Sigmoid colon (tissue), 7 donors: Measurements from ENCODE around the gene P3H3. TPM values are rescaled to one million over a fixed set of nuclear protein-coding genes. Genes with fewer than 3 reads are reported as not detected.

Experiments used
- DNase-seq: peaks from one replicate; pipeline ENCODE4 v3.0.0-alpha.2; 2019
- H3K27ac ChIP-seq, 4 donors: fragments of 200-600 bp; sonication (generic); one replicate each; pipeline ENCODE4 v1.5.1; 2016 to 2019; ENCODE audit warnings: mild to moderate bottlenecking in 1 of 4
- H3K27me3 ChIP-seq, 3 donors: fragments of 200-600 bp; sonication (generic); one replicate each; pipeline ENCODE4 v1.5.1; 2019; ENCODE audit warnings: mild to moderate bottlenecking in 1 of 3
- H3K36me3 ChIP-seq, 4 donors: fragments of 200-600 bp; sonication (generic); one replicate each; pipeline ENCODE4 v1.5.1; 2016 to 2019
- H3K4me1 ChIP-seq, 4 donors: fragments of 200-600 bp; sonication (generic); one replicate each; pipeline ENCODE4 v1.5.1; 2017 to 2019
- H3K4me3 ChIP-seq, 4 donors: fragments of 200-600 bp; sonication (generic); one replicate each; pipeline ENCODE4 v1.5.1; 2017 to 2019; ENCODE audit warnings: mild to moderate bottlenecking in 2 of 4, moderate library complexity in 1 of 4
- H3K9me3 ChIP-seq, 4 donors: fragments of 200-600 bp in 3 of 4; sonication (generic) in 3 of 4; one replicate each; pipeline versions ENCODE4 v1.5.1 to v1.6.1; 2013 to 2019
- CTCF ChIP-seq, 4 experiments: fragments of 450-650 bp in 3 of 4; fragments of 200-600 bp in 1 of 4; IDR thresholded peaks; one replicate each; pipeline ENCODE4 v1.5.1; 2016 to 2019; ENCODE audit warnings: antibody characterized with exemption in 4 of 4, mild to moderate bottlenecking in 3 of 4, moderate library complexity in 2 of 4
- EP300 ChIP-seq, 4 donors: sonication (generic); formaldehyde crosslinking; IDR thresholded peaks; one replicate each; pipeline ENCODE4 v1.6.1; 2017; ENCODE audit warnings: antibody characterized with exemption in 4 of 4
- POLR2A ChIP-seq, 2 donors: fragments of 450-650 bp; IDR thresholded peaks; one replicate each; pipeline ENCODE4 v1.6.1; 2016; ENCODE audit warnings: antibody characterized with exemption in 2 of 2, mild to moderate bottlenecking in 2 of 2, moderate library complexity in 2 of 2
- POLR2AphosphoS5 ChIP-seq, 4 donors: sonication (generic); formaldehyde crosslinking; IDR thresholded peaks; one replicate each; pipeline ENCODE4 v1.6.1; 2017; ENCODE audit warnings: antibody characterized with exemption in 4 of 4
- WGBS, 2 donors: extraction: QIAGEN DNeasy Blood & Tissue Kit; methylation state at CpG; one replicate each; pipeline ENCODE4 v1.1.7; 2013; 5-methylcytosine and 5-hydroxymethylcytosine counted together
- intact Hi-C: fragments of 100-400 bp; cut with DNase I; formaldehyde crosslinking; loops from one replicate; pipeline ENCODE4 v1.15.1; 2023
- polyA plus RNA-seq, 3 donors: library from polyadenylated mRNA; stranded (reverse); fragments of 200-250 nt; gene quantifications; one replicate each; pipeline ENCODE4 v1.2.3, GENCODE V29; 2013
- total RNA-seq, 4 donors: library from RNA; depleted of rRNA; stranded (reverse); fragments of >200 nt; gene quantifications; one replicate each; pipeline ENCODE4 v1.1.0, GENCODE V29; 2016
- donor health status: healthy with polysubstance abuse.
- donor health status: Bipolar disorder and iron deficiency.
- donor health status: healthy.

Gene P3H3
- total and polyA plus RNA-seq, 7 donors = 0.60 to 69.8 (median 16.4) TPM

- TF ChIP-seq CTCF (IDR thresholded peaks at IDR 0.05) = no peak
- no peak for TF ChIP-seq POLR2A (IDR thresholded peaks at IDR 0.05)
- TF ChIP-seq EP300 (IDR thresholded peaks at IDR 0.05) = no peak
- no peaks in the 10 kb centered on the region for H3K9me3 ChIP-seq
- DNase-seq = no peak
- 62 to 86% methylated on average over 9 of the region's 9 CpGs for WGBS, 2 donors
- H3K4me3 ChIP-seq = no peak overlapping the region
- H3K27me3 ChIP-seq = no peaks in the 10 kb centered on the region
- no peaks in the 10 kb centered on the region for H3K36me3 ChIP-seq
- no peaks in the 10 kb centered on the region for H3K4me1 ChIP-seq
- intact Hi-C loops = no loop called here
- H3K27ac ChIP-seq = no peak overlapping the region
Observed at GRCh38 chr12:6786416-6787094, 41.7 kb upstream of the P3H3 start.

GRCh38 chr12:6787309-6787708 lies 40.9 kb upstream of the P3H3 start:
- TF ChIP-seq EP300 (IDR thresholded peaks at IDR 0.05) = no peak
- no peak for TF ChIP-seq CTCF (IDR thresholded peaks at IDR 0.05)
- TF ChIP-seq POLR2AphosphoS5 (IDR thresholded peaks at IDR 0.05) = no peak
- TF ChIP-seq POLR2A (IDR thresholded peaks at IDR 0.05) = no peak
- Histone ChIP-seq H3K9me3 (no peaks in the 10 kb centered on the region), H3K4me1 (no peaks in the 10 kb centered on the region), H3K27me3 (no peaks in the 10 kb centered on the region), H3K4me3 (no peak overlapping the region), H3K27ac (no peak overlapping the region), H3K36me3 (no peaks in the 10 kb centered on the region)
- intact Hi-C loops = no loop called here
- WGBS, 2 donors = 96 to 97% methylated on average over 5 of the region's 5 CpGs
- no peak for DNase-seq

GRCh38 chr12:6788972-6789924 lies 39.0 kb upstream of the P3H3 start, which contains the start of gene CD4:
TSS of gene CD4 (plus strand) at chr12:6789528. CDS start at chr12:6800139, 10,611 bp downstream.
- WGBS, 2 donors = 52 to 60% methylated on average over 18 of the region's 18 CpGs

More at GRCh38 chr12:6788972-6789924, 39.0 kb upstream of the P3H3 start, which contains the start of gene CD4:
- Histone ChIP-seq H3K4me1 (no peaks in the 10 kb centered on the region), H3K36me3 (no peaks in the 10 kb centered on the region), H3K27me3 (no peaks in the 10 kb centered on the region), H3K27ac (peak within 1 kb of the TSS; percentile 30 to 43 (median 36)), H3K4me3 (peak within 1 kb of the TSS in 3 of 4 donors; percentile 16 to 36 (median 24)), H3K9me3 (no peaks in the 10 kb centered on the region)
- TF ChIP-seq POLR2AphosphoS5 (IDR thresholded peaks at IDR 0.05) (peak in 2 of 4 donors; percentile 40 to 41), EP300 (IDR thresholded peaks at IDR 0.05) (no peak), CTCF (IDR thresholded peaks at IDR 0.05) (no peak), POLR2A (IDR thresholded peaks at IDR 0.05) (peak in 1 of 2 donors; percentile 25)
- intact Hi-C loops = no loop called here
- no peak for DNase-seq
